Muscle layer of duodenum (tissue), 2 donors: ENCODE data around the gene SIGLEC5.
A peak's percentile ranks its signal among the peaks of the same experiment; 100 is the strongest.

Experiments
- H3K27ac ChIP-seq: one replicate; pipeline ENCODE4 v1.7.0; 2013; ENCODE audit warnings: mild to moderate bottlenecking, low read length
- H3K27me3 ChIP-seq: one replicate; pipeline ENCODE4 v1.7.0; 2013; ENCODE audit warnings: low read depth, mild to moderate bottlenecking, control low read depth, low read length
- H3K36me3 ChIP-seq, 2 donors: one replicate each; pipeline ENCODE4 v1.7.0; 2013; ENCODE audit warnings: low read length in 2 of 2, control low read depth in 1 of 2, mild to moderate bottlenecking in 1 of 2; ENCODE audit not compliant: insufficient read depth in 2 of 2, control insufficient read depth in 1 of 2
- H3K4me1 ChIP-seq, 2 donors: one replicate each; pipeline ENCODE4 v1.7.0; 2013; ENCODE audit warnings: low read length in 2 of 2, mild to moderate bottlenecking in 2 of 2, control low read depth in 1 of 2, moderate library complexity in 1 of 2; ENCODE audit not compliant: insufficient read depth in 2 of 2, control insufficient read depth in 1 of 2
- H3K4me3 ChIP-seq, 2 donors: one replicate each; pipeline ENCODE4 v1.7.0; 2013; ENCODE audit warnings: low read length in 2 of 2, low read depth in 1 of 2, mild to moderate bottlenecking in 1 of 2
- H3K9me3 ChIP-seq, 2 donors: one replicate each; pipeline ENCODE4 v1.7.0; 2013; ENCODE audit warnings: low read length in 2 of 2, control low read depth in 1 of 2, mild to moderate bottlenecking in 1 of 2; ENCODE audit not compliant: control insufficient read depth in 1 of 2
- donor health status: healthy.

Gene SIGLEC5

DNA sequence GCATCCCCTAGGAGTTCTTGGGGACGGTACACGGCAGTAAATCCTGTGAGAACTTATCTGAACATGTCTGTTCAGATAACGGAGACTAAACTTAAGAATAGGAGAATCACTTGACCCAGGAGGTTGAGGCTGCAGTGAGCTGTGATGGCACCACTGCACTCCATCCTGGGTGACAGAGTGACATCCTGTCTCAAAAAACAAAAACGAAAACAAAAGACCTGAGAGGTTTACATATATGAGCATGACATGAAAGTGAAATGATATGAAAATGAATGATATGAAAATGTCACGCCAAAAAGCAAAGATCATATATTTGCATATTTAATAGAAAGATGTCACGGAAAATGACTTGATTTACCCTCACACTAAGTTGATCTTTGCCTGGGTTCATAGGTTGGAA lies 53.4 kb downstream of the SIGLEC5 start:
- H3K4me3 ChIP-seq = no peak overlapping the region
- H3K36me3 ChIP-seq = peaks cover 17 to 47% of the 10 kb centered on the region in 2 donors
- H3K4me1 ChIP-seq = peaks cover 0 to 13% of the 10 kb centered on the region in 2 donors

GRCh38 chr19:51573331-51573730 lies 56.9 kb downstream of the SIGLEC5 start:
- no peak overlapping the region for H3K4me3 ChIP-seq
- peaks cover 0 to 16% of the 10 kb centered on the region in 2 donors for H3K4me1 ChIP-seq
- no peak overlapping the region for H3K27ac ChIP-seq
- H3K27me3 ChIP-seq = no peaks in the 10 kb centered on the region
- H3K9me3 ChIP-seq = no peaks in the 10 kb centered on the region
- H3K36me3 ChIP-seq = peaks cover 10 to 24% of the 10 kb centered on the region in 2 donors

More for the DNA sequence above, 53.4 kb downstream of the SIGLEC5 start:
- no peaks in the 10 kb centered on the region for H3K27me3 ChIP-seq
- H3K27ac ChIP-seq = no peak overlapping the region
- H3K9me3 ChIP-seq = no peaks in the 10 kb centered on the region

- Histone ChIP-seq H3K36me3 (peaks cover 10 to 23% of the 10 kb centered on the region in 2 donors), H3K27ac (no peak overlapping the region), H3K9me3 (no peaks in the 10 kb centered on the region), H3K4me1 (peaks cover 0 to 16% of the 10 kb centered on the region in 2 donors), H3K27me3 (peaks cover 3% of the 10 kb centered on the region), H3K4me3 (peak overlapping the region in 1 of 2 donors; percentile 93)
Measured at GRCh38 chr19:51572908-51573307, 57.3 kb downstream of the SIGLEC5 start.

DNA sequence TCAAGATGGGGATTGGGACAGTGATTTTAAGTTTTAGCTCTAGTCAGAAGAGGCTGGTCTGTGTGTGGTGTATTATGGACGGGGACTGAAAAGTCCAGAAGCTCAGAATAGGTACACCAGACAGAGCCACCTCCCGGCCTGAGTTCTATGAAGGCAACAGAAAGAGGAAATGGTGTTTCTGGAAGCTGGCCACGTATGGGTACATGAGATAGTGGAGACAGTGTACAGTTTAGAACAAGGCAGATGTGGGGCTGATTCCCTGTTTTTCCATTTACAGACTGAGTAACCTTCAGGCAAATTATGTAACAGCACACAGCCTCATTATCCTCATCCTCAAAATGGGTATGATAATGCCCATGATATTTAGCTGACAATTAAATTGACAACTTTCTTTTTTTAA lies 57.8 kb downstream of the SIGLEC5 start:
- Histone ChIP-seq H3K9me3 (no peaks in the 10 kb centered on the region), H3K27ac (no peak overlapping the region), H3K4me1 (peaks cover 0 to 16% of the 10 kb centered on the region in 2 donors), H3K27me3 (peaks cover 6% of the 10 kb centered on the region), H3K36me3 (peaks cover 10 to 23% of the 10 kb centered on the region in 2 donors), H3K4me3 (peak overlapping the region; percentile 81 to 93)

- H3K9me3 ChIP-seq = no peaks in the 10 kb centered on the region
- peaks cover 0 to 16% of the 10 kb centered on the region in 2 donors for H3K4me1 ChIP-seq
- peak overlapping the region; percentile 81 to 93 for H3K4me3 ChIP-seq
- H3K27me3 ChIP-seq = peaks cover 6% of the 10 kb centered on the region
- H3K36me3 ChIP-seq = peaks cover 10 to 16% of the 10 kb centered on the region in 2 donors
- peak overlapping the region; percentile 70 for H3K27ac ChIP-seq
Measured at GRCh38 chr19:51571599-51571998, 58.6 kb downstream of the SIGLEC5 start.

- peaks cover 0 to 16% of the 10 kb centered on the region in 2 donors for H3K4me1 ChIP-seq
- H3K9me3 ChIP-seq = no peaks in the 10 kb centered on the region
- peaks cover 6% of the 10 kb centered on the region for H3K27me3 ChIP-seq
- H3K27ac ChIP-seq = peak within 1 kb of the TSS; percentile 70
- peak within 1 kb of the TSS; percentile 81 to 93 for H3K4me3 ChIP-seq
- H3K36me3 ChIP-seq = peaks cover 10 to 14% of the 10 kb centered on the region in 2 donors
Measured at GRCh38 chr19:51570962-51571575, 59.1 kb downstream of the SIGLEC5 start, which contains the start of gene ZNF175. Gene ZNF175 (plus strand): TSS chr19:51571283. CDS start chr19:51573330, 2,047 bp downstream.

DNA sequence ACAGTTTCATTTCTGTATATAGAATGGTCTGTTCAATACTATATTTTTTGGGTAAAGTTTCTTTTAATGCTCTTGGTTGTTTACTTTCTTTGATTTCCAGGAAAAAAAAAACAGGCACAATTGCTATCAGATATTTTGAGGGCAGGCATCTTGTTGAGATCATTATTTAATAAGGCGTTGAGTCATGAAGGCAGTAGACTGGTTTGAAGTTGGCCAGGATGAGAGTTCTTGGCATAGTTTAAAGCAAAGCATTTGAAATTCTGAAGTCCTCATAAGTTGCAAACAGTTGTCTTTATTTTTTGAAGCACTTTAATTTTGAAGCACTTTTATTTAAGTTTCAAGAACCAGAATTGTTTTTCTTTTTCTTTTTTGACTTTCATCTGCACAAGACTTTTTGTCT lies 61.7 kb downstream of the SIGLEC5 start:
- H3K27me3 ChIP-seq = peaks cover 6% of the 10 kb centered on the region
- no peak overlapping the region for H3K27ac ChIP-seq
- H3K9me3 ChIP-seq = no peaks in the 10 kb centered on the region
- H3K4me1 ChIP-seq = peaks cover 0 to 16% of the 10 kb centered on the region in 2 donors
- H3K36me3 ChIP-seq = peaks cover 4 to 6% of the 10 kb centered on the region in 2 donors
- H3K4me3 ChIP-seq = no peak overlapping the region

DNA sequence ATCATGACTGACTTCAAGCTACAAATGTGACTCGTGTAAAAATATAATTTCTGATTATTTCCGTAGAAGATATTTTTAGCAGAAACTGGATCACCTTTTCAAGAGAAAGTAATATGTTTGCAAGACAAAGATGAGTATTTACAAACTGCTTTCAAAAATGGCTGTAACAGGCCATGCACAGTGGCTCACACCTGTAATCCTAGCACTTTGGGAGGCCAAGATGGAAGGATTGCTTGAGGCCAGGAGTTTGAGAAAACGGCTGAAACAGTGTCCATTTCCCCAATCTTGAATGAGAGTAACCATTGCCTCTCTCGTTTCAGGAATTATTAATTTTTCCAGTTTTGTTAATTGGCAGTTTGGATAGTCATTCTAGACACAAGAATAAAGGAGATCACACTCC lies 62.6 kb downstream of the SIGLEC5 start:
- Histone ChIP-seq H3K27me3 (peaks cover 6% of the 10 kb centered on the region), H3K9me3 (no peaks in the 10 kb centered on the region)

DNA sequence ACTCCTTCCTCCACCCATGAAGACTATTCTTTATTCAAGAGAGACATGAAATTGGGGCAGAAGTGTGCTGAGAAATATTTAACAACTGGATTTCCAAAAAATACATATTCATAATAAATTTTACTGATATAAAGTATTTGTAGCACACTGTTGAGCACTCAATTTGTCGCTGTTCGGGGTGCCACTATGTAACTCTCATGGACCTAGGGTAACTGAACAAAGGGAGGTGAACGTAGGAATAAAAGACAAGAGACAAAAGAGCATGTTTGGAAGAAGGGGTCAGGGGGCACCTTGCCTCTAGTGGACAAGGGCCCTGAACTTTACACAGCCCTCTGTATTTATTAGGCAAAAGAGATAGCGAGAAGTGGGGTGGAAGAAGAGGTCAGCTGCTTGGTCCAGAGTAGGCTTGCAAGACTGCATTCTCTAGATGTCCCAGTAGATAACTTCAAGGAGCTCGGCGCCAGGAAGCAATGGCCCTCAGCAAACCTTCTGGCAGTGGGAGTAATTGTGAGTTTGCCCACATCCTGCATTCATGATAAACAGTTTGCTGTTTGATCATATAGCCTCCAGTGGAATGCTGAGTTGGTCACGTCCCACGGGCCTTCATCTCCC lies 63.6 kb downstream of the SIGLEC5 start:
- Histone ChIP-seq H3K27me3 (peaks cover 6% of the 10 kb centered on the region), H3K4me1 (peaks cover 0 to 1% of the 10 kb centered on the region in 2 donors), H3K36me3 (no peaks in the 10 kb centered on the region), H3K27ac (no peak overlapping the region), H3K4me3 (no peak overlapping the region), H3K9me3 (no peaks in the 10 kb centered on the region)

More for the DNA sequence above, 62.6 kb downstream of the SIGLEC5 start:
- Histone ChIP-seq H3K4me3 (no peak overlapping the region), H3K4me1 (peaks cover 0 to 11% of the 10 kb centered on the region in 2 donors), H3K36me3 (no peaks in the 10 kb centered on the region), H3K27ac (no peak overlapping the region)

DNA sequence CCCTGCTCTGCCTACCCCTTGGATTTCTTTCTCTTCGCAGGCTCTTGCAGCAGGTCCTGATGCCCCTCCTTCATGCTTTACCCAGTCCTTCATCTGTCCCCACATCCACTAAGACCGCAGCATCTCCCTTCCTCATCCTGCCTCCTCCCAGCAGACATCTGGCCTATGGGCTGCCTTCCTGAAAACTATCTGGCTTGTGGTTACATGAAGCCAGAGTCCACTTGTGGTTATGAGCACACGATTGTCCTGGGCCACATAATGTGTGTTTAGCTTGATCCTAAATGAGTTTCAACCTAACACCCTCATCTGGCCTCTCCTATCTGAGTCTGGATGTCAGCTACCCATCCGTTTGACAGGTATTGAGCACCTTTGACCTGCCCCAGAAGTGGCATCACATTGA lies 64.6 kb downstream of the SIGLEC5 start:
- no peaks in the 10 kb centered on the region for H3K9me3 ChIP-seq
- H3K4me1 ChIP-seq = no peaks in the 10 kb centered on the region
- peaks cover 6% of the 10 kb centered on the region for H3K27me3 ChIP-seq
- H3K36me3 ChIP-seq = no peaks in the 10 kb centered on the region
- H3K4me3 ChIP-seq = no peak overlapping the region
- H3K27ac ChIP-seq = no peak overlapping the region

GRCh38 chr19:51564791-51565190 lies 65.4 kb downstream of the SIGLEC5 start:
- Histone ChIP-seq H3K4me3 (no peak overlapping the region), H3K4me1 (no peaks in the 10 kb centered on the region), H3K9me3 (no peaks in the 10 kb centered on the region), H3K27ac (no peak overlapping the region), H3K27me3 (peaks cover 6% of the 10 kb centered on the region), H3K36me3 (no peaks in the 10 kb centered on the region)
